ENCODE data around the gene SLC9A9.
"Not testable (repeated sequence)": the region's sequence is repeated elsewhere in the genome, so short reads cannot be mapped to it uniquely, and the experiment has no call there.

SLC9A9 gene

GRCh38 chr3:143535994-143536784 is 312.1 kb downstream of the SLC9A9 start:
- no peak for DNase-seq

GRCh38 chr3:143533391-143533790 is 314.9 kb downstream of the SLC9A9 start:
- no peak for DNase-seq

- no peak for DNase-seq
Measured at GRCh38 chr3:143532091-143532490, 316.2 kb downstream of the SLC9A9 start.

GRCh38 chr3:143531101-143531500 is 317.2 kb downstream of the SLC9A9 start:
- no peak for DNase-seq

GRCh38 chr3:143529798-143530197 is 318.5 kb downstream of the SLC9A9 start:
- DNase-seq = no peak

GRCh38 chr3:143529018-143529478 is 319.2 kb downstream of the SLC9A9 start:
- DNase-seq = peak; percentile 9

GRCh38 chr3:143526011-143526545 is 322.2 kb downstream of the SLC9A9 start:
- DNase-seq = no peak

- no peak for DNase-seq
Measured at GRCh38 chr3:143525408-143525807, 322.9 kb downstream of the SLC9A9 start.

- DNase-seq = no peak
Measured at GRCh38 chr3:143521803-143522202, 326.5 kb downstream of the SLC9A9 start.

GRCh38 chr3:143517131-143517530 is 331.1 kb downstream of the SLC9A9 start:
- not testable (repeated sequence) for DNase-seq

GRCh38 chr3:143514874-143515273 is 333.4 kb downstream of the SLC9A9 start:
- DNase-seq = no peak

- no peak for DNase-seq
Measured at GRCh38 chr3:143514109-143514508, 334.2 kb downstream of the SLC9A9 start.

GRCh38 chr3:143511174-143511879 is 336.9 kb downstream of the SLC9A9 start:
- no peak for DNase-seq

GRCh38 chr3:143510601-143511000 is 337.7 kb downstream of the SLC9A9 start:
- no peak for DNase-seq

- no peak for DNase-seq
Measured at GRCh38 chr3:143507735-143508580, 340.3 kb downstream of the SLC9A9 start.

GRCh38 chr3:143506190-143506589 is 342.1 kb downstream of the SLC9A9 start:
- no peak for DNase-seq

- no peak for DNase-seq
Measured at GRCh38 chr3:143503325-143503885, 344.9 kb downstream of the SLC9A9 start.

- no peak for DNase-seq
Measured at GRCh38 chr3:143502081-143502480, 346.2 kb downstream of the SLC9A9 start.

- no peak for DNase-seq
Measured at GRCh38 chr3:143497382-143497781, 350.9 kb downstream of the SLC9A9 start.

GRCh38 chr3:143496191-143496590 is 352.1 kb downstream of the SLC9A9 start:
- no peak for DNase-seq

- DNase-seq = no peak
Measured at GRCh38 chr3:143495527-143495926, 352.7 kb downstream of the SLC9A9 start.

GRCh38 chr3:143486611-143487010 is 361.7 kb downstream of the SLC9A9 start:
- DNase-seq = no peak
